ENCODE results near the gene AURKA. TPM values are rescaled to one million over a fixed set of nuclear protein-coding genes. Genes with fewer than 3 reads are reported as not detected.
"Not testable (repeated sequence)": the region's sequence is repeated elsewhere in the genome, so short reads cannot be mapped to it uniquely, and the experiment has no call there.

Gene AURKA
- total and polyA plus RNA-seq, 4 donors: 0.88 to 41.6 (median 2.7) TPM

DNA sequence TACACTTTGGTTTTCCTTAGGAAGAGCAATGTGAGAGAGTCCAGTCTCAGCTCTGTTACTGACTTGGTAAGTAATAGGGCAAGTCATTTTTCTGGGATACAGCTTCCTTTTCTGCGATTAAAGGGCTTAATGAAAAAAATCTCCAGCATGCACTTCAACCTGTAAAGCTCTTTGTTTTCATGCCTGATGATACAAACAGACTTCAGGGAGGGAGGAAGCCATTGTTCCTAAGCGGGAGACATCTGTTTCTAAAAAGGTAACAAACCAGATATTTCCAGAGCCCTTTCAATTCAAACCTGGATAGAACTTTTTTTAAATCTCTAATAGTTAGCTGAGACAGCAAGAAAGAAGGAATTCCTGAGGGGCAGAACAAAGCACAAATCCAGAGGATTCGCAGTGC lies 14.9 kb upstream of the AURKA start:
- DNase-seq (ENCODE audit: low spot score): no peak
- Histone ChIP-seq H3K9ac (ENCODE audit: low read depth in 1 of 2, low read length in 2 of 2) (no peak overlapping the region), H3K4me1 (ENCODE audit: control insufficient read depth in 4 of 4, insufficient read depth in 4 of 4, low read length in 3 of 4) (peaks cover 2 to 20% (median 15%) of the 10 kb centered on the region in 4 donors), H3K27ac (ENCODE audit: low read depth in 1 of 2, low read length in 2 of 2) (no peak overlapping the region), H3K4me3 (ENCODE audit: low read depth in 1 of 3, low read length in 3 of 3) (no peak overlapping the region), H3K9me3 (ENCODE audit: control insufficient read depth in 4 of 4, low read length in 3 of 4) (no peaks in the 10 kb centered on the region), H3K27me3 (ENCODE audit: control insufficient read depth in 4 of 4, insufficient read depth in 4 of 4, low read length in 3 of 4) (no peaks in the 10 kb centered on the region), H3K36me3 (ENCODE audit: control insufficient read depth in 4 of 4, insufficient read depth in 3 of 4, low read depth in 1 of 4, low read length in 3 of 4) (peaks cover 15 to 33% (median 22%) of the 10 kb centered on the region in 4 donors)
- 94% methylated on average over 3 of the region's 3 CpGs for WGBS
- TF ChIP-seq NR2F2 (IDR thresholded peaks at IDR 0.05) (no peak), TAF1 (conservative IDR thresholded peaks at IDR 0.05) (no peak), HNF4G (IDR thresholded peaks at IDR 0.05) (no peak), JUND (IDR thresholded peaks at IDR 0.05) (no peak)
- TF ChIP-seq, protein P1, sequence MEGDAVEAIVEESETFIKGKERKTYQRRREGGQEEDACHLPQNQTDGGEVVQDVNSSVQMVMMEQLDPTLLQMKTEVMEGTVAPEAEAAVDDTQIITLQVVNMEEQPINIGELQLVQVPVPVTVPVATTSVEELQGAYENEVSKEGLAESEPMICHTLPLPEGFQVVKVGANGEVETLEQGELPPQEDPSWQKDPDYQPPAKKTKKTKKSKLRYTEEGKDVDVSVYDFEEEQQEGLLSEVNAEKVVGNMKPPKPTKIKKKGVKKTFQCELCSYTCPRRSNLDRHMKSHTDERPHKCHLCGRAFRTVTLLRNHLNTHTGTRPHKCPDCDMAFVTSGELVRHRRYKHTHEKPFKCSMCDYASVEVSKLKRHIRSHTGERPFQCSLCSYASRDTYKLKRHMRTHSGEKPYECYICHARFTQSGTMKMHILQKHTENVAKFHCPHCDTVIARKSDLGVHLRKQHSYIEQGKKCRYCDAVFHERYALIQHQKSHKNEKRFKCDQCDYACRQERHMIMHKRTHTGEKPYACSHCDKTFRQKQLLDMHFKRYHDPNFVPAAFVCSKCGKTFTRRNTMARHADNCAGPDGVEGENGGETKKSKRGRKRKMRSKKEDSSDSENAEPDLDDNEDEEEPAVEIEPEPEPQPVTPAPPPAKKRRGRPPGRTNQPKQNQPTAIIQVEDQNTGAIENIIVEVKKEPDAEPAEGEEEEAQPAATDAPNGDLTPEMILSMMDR (IDR thresholded peaks at IDR 0.05; ENCODE audit: low read depth, low read length, missing input control): no peak

DNA sequence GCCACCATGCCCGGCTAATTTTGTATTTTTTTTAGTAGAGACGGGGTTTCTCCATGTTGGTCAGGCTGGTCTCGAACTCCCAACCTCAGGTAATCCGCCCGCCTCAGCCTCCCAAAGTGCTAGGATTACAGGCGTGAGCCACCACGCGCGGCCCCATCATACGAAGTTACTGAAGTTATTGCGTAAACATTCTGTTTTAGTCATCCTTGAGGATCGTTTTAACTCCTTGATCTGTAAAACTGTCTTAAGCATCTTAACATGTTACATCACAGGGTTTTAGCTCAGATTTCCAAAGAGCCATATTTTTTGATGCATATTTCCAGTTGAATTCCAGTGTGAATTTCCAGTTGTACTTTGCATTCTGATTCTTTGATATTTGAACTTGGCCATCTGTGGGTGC lies 13.3 kb upstream of the AURKA start:
- not testable (repeated sequence) for H3K9me3 ChIP-seq (ENCODE audit: control insufficient read depth in 4 of 4, low read length in 3 of 4); H3K4me3 ChIP-seq (ENCODE audit: low read depth in 1 of 3, low read length in 3 of 3); H3K27ac ChIP-seq (ENCODE audit: low read depth in 1 of 2, low read length in 2 of 2); H3K9ac ChIP-seq (ENCODE audit: low read depth in 1 of 2, low read length in 2 of 2); H3K27me3 ChIP-seq (ENCODE audit: control insufficient read depth in 4 of 4, insufficient read depth in 4 of 4, low read length in 3 of 4); DNase-seq (ENCODE audit: low spot score)
- WGBS: 96% methylated on average over 12 of the region's 12 CpGs
- Histone ChIP-seq H3K4me1 (ENCODE audit: control insufficient read depth in 4 of 4, insufficient read depth in 4 of 4, low read length in 3 of 4) (peaks cover 0 to 12% (median 7%) of the 10 kb centered on the region in 4 donors), H3K36me3 (ENCODE audit: control insufficient read depth in 4 of 4, insufficient read depth in 3 of 4, low read depth in 1 of 4, low read length in 3 of 4) (peaks cover 19 to 41% (median 26%) of the 10 kb centered on the region in 4 donors)

DNA sequence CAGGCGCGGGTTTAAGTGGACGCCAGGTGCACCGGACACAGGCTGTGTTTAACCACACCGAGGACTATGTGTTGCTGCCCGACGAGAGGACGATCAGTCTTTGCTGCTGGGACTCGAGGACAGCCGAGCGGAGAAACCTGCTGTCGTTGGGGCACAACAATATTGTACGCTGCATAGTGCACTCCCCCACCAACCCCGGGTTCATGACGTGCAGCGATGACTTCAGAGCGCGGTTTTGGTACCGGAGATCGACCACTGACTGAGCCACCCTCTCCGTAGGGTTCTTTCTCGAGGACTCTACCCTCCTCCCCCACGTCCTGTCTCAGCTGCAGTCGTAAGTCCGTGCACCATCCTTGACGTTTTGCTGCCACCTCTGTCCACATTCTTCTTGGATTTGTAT lies 11.4 kb upstream of the AURKA start:
- TF ChIP-seq TAF1 (conservative IDR thresholded peaks at IDR 0.05): no peak
- no peak for DNase-seq (ENCODE audit: low spot score)
- Histone ChIP-seq H3K27ac (ENCODE audit: low read depth in 1 of 2, low read length in 2 of 2) (no peak overlapping the region), H3K9me3 (ENCODE audit: control insufficient read depth in 4 of 4, low read length in 3 of 4) (no peaks in the 10 kb centered on the region), H3K4me1 (ENCODE audit: control insufficient read depth in 4 of 4, insufficient read depth in 4 of 4, low read length in 3 of 4) (no peaks in the 10 kb centered on the region), H3K4me3 (ENCODE audit: low read depth in 1 of 3, low read length in 3 of 3) (no peak overlapping the region), H3K9ac (ENCODE audit: low read depth in 1 of 2, low read length in 2 of 2) (no peak overlapping the region), H3K36me3 (ENCODE audit: control insufficient read depth in 4 of 4, insufficient read depth in 3 of 4, low read depth in 1 of 4, low read length in 3 of 4) (peaks cover 18 to 56% (median 40%) of the 10 kb centered on the region in 4 donors), H3K27me3 (ENCODE audit: control insufficient read depth in 4 of 4, insufficient read depth in 4 of 4, low read length in 3 of 4) (no peaks in the 10 kb centered on the region)
- WGBS: 97% methylated on average over 26 of the region's 26 CpGs

GRCh38 chr20:56400001-56400640 lies 8.1 kb upstream of the AURKA start:
- Histone ChIP-seq H3K9me3 (ENCODE audit: control insufficient read depth in 4 of 4, low read length in 3 of 4) (no peaks in the 10 kb centered on the region), H3K4me3 (ENCODE audit: low read depth in 1 of 3, low read length in 3 of 3) (no peak overlapping the region), H3K4me1 (ENCODE audit: control insufficient read depth in 4 of 4, insufficient read depth in 4 of 4, low read length in 3 of 4) (no peaks in the 10 kb centered on the region), H3K36me3 (ENCODE audit: control insufficient read depth in 4 of 4, insufficient read depth in 3 of 4, low read depth in 1 of 4, low read length in 3 of 4) (peaks cover 13 to 68% (median 57%) of the 10 kb centered on the region in 4 donors), H3K27me3 (ENCODE audit: control insufficient read depth in 4 of 4, insufficient read depth in 4 of 4, low read length in 3 of 4) (no peaks in the 10 kb centered on the region), H3K9ac (ENCODE audit: low read depth in 1 of 2, low read length in 2 of 2) (no peak overlapping the region), H3K27ac (ENCODE audit: low read depth in 1 of 2, low read length in 2 of 2) (no peak overlapping the region)
- peak; percentile 68 for DNase-seq (ENCODE audit: low spot score)
- TF ChIP-seq RXRA (IDR thresholded peaks at IDR 0.05) (no peak), NR2F2 (IDR thresholded peaks at IDR 0.05) (no peak), RAD21 (IDR thresholded peaks at IDR 0.05) (peak; percentile 83 to 85), GABPA (IDR thresholded peaks at IDR 0.05 in 1 of 2, conservative IDR thresholded peaks at IDR 0.05 in 1 of 2) (peak in 1 of 2 donors; percentile 17)
- TF ChIP-seq, protein P2, sequence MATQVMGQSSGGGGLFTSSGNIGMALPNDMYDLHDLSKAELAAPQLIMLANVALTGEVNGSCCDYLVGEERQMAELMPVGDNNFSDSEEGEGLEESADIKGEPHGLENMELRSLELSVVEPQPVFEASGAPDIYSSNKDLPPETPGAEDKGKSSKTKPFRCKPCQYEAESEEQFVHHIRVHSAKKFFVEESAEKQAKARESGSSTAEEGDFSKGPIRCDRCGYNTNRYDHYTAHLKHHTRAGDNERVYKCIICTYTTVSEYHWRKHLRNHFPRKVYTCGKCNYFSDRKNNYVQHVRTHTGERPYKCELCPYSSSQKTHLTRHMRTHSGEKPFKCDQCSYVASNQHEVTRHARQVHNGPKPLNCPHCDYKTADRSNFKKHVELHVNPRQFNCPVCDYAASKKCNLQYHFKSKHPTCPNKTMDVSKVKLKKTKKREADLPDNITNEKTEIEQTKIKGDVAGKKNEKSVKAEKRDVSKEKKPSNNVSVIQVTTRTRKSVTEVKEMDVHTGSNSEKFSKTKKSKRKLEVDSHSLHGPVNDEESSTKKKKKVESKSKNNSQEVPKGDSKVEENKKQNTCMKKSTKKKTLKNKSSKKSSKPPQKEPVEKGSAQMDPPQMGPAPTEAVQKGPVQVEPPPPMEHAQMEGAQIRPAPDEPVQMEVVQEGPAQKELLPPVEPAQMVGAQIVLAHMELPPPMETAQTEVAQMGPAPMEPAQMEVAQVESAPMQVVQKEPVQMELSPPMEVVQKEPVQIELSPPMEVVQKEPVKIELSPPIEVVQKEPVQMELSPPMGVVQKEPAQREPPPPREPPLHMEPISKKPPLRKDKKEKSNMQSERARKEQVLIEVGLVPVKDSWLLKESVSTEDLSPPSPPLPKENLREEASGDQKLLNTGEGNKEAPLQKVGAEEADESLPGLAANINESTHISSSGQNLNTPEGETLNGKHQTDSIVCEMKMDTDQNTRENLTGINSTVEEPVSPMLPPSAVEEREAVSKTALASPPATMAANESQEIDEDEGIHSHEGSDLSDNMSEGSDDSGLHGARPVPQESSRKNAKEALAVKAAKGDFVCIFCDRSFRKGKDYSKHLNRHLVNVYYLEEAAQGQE (IDR thresholded peaks at IDR 0.05): no peak
- TF ChIP-seq, protein P1 (IDR thresholded peaks at IDR 0.05; ENCODE audit: low read depth, low read length, missing input control): peak; percentile 77

All from liver (tissue), 9 donors.